DMS 273 (cell line): ENCODE data around the gene CAMSAP2.
A peak's percentile ranks its signal among the peaks of the same experiment; 100 is the strongest.

Source experiments
- DNase-seq: peaks from one replicate; lab custom pipeline; 2025; ENCODE audit not compliant: unreplicated experiment; lab: John Stamatoyannopoulos, UW

Gene CAMSAP2

GRCh38 chr1:200837931-200838571, 99.4 kb downstream of the CAMSAP2 start:
- peak; percentile 34 for DNase-seq

GRCh38 chr1:200838676-200839445, 100.2 kb downstream of the CAMSAP2 start:
- no peak for DNase-seq

GRCh38 chr1:200845360-200845759, 106.7 kb downstream of the CAMSAP2 start:
- no peak for DNase-seq

- no peak for DNase-seq
Measured at GRCh38 chr1:200846398-200846797, 107.7 kb downstream of the CAMSAP2 start.

- no peak for DNase-seq
Measured at GRCh38 chr1:200849430-200849829, 110.7 kb downstream of the CAMSAP2 start.

- DNase-seq, result no peak
Measured at GRCh38 chr1:200850554-200850953, 111.9 kb downstream of the CAMSAP2 start.

- DNase-seq, result no peak
Measured at GRCh38 chr1:200856716-200857357, 118.1 kb downstream of the CAMSAP2 start.

- DNase-seq, result no peak
Measured at GRCh38 chr1:200857804-200858203, 119.1 kb downstream of the CAMSAP2 start.

- peak; percentile 22 for DNase-seq
Measured at GRCh38 chr1:200861937-200862647, 123.4 kb downstream of the CAMSAP2 start.

- peak; percentile 91 for DNase-seq
Measured at GRCh38 chr1:200862713-200863415, 124.2 kb downstream of the CAMSAP2 start.

GRCh38 chr1:200866116-200866515, 127.4 kb downstream of the CAMSAP2 start:
- no peak for DNase-seq

GRCh38 chr1:200866521-200866920, 127.8 kb downstream of the CAMSAP2 start:
- peak; percentile 30 for DNase-seq

- DNase-seq, result peak; percentile 63
Measured at GRCh38 chr1:200867018-200867811, 128.5 kb downstream of the CAMSAP2 start.

GRCh38 chr1:200869376-200869752, 130.7 kb downstream of the CAMSAP2 start:
- DNase-seq, result no peak

GRCh38 chr1:200869753-200870391, 131.2 kb downstream of the CAMSAP2 start:
- DNase-seq, result no peak

- DNase-seq, result no peak
Measured at GRCh38 chr1:200872446-200873115, 133.9 kb downstream of the CAMSAP2 start, which contains the start of gene GPR25. TSS of gene GPR25 (plus strand) at chr1:200872981. CDS start at chr1:200873038, 57 bp downstream.

- no peak for DNase-seq
Measured at GRCh38 chr1:200873116-200873670, 134.5 kb downstream of the CAMSAP2 start.

GRCh38 chr1:200873671-200874397, 135.1 kb downstream of the CAMSAP2 start:
- peak; percentile 70 for DNase-seq
